ENCODE results near the gene C10orf143.

DNA sequence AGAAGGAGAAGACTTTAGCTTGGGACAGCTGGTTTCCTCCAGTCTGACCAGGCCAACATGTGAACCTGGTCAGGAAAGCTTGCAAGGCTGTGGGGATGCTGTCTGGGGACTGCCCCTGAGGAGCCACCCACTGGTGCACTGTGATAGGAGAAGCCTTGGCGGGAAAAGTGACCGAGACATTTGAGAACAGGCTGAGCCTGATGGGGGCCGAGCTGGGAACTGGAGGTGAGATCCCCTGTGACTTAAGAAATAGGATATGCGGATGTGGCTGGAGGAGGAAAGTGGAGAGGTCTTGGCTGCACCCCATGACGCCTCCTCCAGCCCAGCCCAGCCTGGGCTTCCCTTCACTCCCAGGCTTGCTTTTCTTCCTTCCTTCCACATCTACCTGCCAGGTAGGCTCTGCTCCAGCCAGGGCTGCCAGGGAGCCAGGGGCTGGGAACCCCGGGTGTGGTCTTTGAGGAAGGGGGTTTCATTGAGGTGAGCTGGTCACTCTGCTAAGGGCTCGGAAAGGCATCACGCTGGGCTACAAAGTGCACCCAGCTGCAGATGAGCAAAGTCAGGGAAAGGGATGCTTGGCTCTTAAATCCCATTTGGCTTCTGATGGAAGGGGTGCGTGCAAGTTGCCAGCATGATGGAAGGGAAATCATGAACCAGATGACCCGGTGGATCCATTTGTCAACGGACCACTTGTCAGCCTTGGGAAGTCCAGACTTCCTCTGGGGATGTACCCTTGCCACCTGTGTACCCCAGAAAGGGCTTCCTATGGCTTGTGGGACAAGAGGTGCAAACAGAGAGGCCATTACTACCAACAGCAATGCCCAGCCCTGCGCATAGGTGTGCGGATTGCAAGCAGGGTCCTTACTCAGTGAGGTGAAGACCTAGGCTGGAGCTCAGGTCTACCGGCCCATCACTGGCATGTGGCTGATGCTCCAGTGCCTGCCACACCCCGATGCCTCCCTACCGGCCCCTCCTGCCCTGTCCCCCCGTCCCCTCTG, 66.3 kb downstream of the C10orf143 start:
- TF ChIP-seq, protein P1, sequence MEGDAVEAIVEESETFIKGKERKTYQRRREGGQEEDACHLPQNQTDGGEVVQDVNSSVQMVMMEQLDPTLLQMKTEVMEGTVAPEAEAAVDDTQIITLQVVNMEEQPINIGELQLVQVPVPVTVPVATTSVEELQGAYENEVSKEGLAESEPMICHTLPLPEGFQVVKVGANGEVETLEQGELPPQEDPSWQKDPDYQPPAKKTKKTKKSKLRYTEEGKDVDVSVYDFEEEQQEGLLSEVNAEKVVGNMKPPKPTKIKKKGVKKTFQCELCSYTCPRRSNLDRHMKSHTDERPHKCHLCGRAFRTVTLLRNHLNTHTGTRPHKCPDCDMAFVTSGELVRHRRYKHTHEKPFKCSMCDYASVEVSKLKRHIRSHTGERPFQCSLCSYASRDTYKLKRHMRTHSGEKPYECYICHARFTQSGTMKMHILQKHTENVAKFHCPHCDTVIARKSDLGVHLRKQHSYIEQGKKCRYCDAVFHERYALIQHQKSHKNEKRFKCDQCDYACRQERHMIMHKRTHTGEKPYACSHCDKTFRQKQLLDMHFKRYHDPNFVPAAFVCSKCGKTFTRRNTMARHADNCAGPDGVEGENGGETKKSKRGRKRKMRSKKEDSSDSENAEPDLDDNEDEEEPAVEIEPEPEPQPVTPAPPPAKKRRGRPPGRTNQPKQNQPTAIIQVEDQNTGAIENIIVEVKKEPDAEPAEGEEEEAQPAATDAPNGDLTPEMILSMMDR (IDR thresholded peaks at IDR 0.05 in 4 of 5, conservative IDR thresholded peaks at IDR 0.05 in 1 of 5) = no peak
- no peak for TF ChIP-seq POLR2A (IDR thresholded peaks at IDR 0.05)
